Vagina (tissue), 2 donors: Measurements from ENCODE around the gene SS18L1. TPM values are rescaled to one million over a fixed set of nuclear protein-coding genes. Genes with fewer than 3 reads are reported as not detected.

Source experiments
- DNase-seq, 2 donors: peaks; one replicate each; pipeline ENCODE4 v3.0.0-alpha.2; 2017; ENCODE audit errors: extremely low spot score in 2 of 2
- H3K27ac ChIP-seq: fragments of 200-600 bp; sonication (generic); one replicate; pipeline ENCODE4 v1.5.1; 2019
- H3K27me3 ChIP-seq: fragments of 200-600 bp; sonication (generic); one replicate; pipeline ENCODE4 v1.5.1; 2019
- H3K36me3 ChIP-seq, 2 donors: fragments of 200-600 bp; sonication (generic); one replicate each; pipeline ENCODE4 v1.5.1; 2017 to 2019
- H3K4me1 ChIP-seq: fragments of 200-600 bp; sonication (generic); one replicate; pipeline ENCODE4 v1.5.1; 2019
- H3K4me3 ChIP-seq, 2 donors: fragments of 200-600 bp; sonication (generic); 1 replicate in 1 of 2; 2 replicates in 1 of 2; pipeline ENCODE4 v1.5.1; 2016 to 2019
- H3K9me3 ChIP-seq: fragments of 200-600 bp; sonication (generic); one replicate; pipeline ENCODE4 v1.5.1; 2019
- CTCF ChIP-seq, 3 experiments: fragments of 450-650 bp in 2 of 3; fragments of 200-600 bp in 1 of 3; sonication (generic) in 1 of 3; IDR thresholded peaks; one replicate each; pipeline ENCODE4 v1.5.1; 2017 to 2019; ENCODE audit warnings: antibody characterized with exemption in 3 of 3, mild to moderate bottlenecking in 2 of 3, moderate library complexity in 2 of 3
- POLR2A ChIP-seq, 2 donors: fragments of 450-650 bp; IDR thresholded peaks; one replicate each; pipeline ENCODE4 v1.6.1; 2017; ENCODE audit warnings: antibody characterized with exemption in 2 of 2, mild to moderate bottlenecking in 2 of 2, moderate library complexity in 2 of 2
- POLR2AphosphoS5 ChIP-seq, 2 donors: sonication (generic); formaldehyde crosslinking; IDR thresholded peaks; one replicate each; pipeline ENCODE4 v1.9.0; 2017; ENCODE audit warnings: antibody characterized with exemption in 2 of 2, mild to moderate bottlenecking in 2 of 2, low read depth in 1 of 2; ENCODE audit not compliant: insufficient read depth in 1 of 2
- intact Hi-C: fragments of 100-400 bp; cut with DNase I; formaldehyde crosslinking; loops from one replicate; pipeline ENCODE4 v1.15.1; 2023
- total RNA-seq: library from RNA; depleted of rRNA; stranded (reverse); fragments of >200 nt; gene quantifications from one replicate; pipeline ENCODE4 v1.2.3, GENCODE V29; 2016

Gene SS18L1
- total RNA-seq, 1 donor from 2014 or later: 25.3 TPM

DNA sequence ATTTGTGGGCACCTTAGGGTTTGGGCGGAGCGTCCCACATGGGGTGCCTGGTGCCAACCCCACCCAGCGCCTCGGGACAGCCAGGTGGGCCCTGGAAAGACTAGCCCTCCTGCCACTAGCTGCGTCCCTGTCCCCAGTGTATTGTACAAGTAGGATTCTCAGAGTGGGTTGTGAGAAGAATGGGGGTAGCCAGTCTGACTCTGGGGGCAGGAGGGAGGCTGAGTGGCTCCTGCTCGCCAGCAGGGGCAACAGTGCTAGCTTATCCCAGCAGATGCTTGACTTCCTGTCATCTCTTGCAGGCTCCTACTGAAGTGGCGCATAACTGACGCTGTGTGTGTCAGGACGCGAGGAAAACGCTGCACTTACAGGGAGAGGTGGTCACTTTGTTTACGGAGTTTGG lies 9.7 kb upstream of the SS18L1 start:
- H3K27ac ChIP-seq: no peak overlapping the region
- peaks cover 22% of the 10 kb centered on the region for H3K4me1 ChIP-seq
- intact Hi-C loops: no loop called here
- H3K9me3 ChIP-seq: no peaks in the 10 kb centered on the region
- H3K27me3 ChIP-seq: no peaks in the 10 kb centered on the region
- H3K36me3 ChIP-seq: peaks cover 4 to 80% of the 10 kb centered on the region in 2 donors
- no peak overlapping the region for H3K4me3 ChIP-seq
- no peak for DNase-seq
- TF ChIP-seq POLR2A (IDR thresholded peaks at IDR 0.05): no peak
- TF ChIP-seq POLR2AphosphoS5 (IDR thresholded peaks at IDR 0.05; ENCODE audit: insufficient read depth in 1 of 2, low read depth in 1 of 2): no peak

DNA sequence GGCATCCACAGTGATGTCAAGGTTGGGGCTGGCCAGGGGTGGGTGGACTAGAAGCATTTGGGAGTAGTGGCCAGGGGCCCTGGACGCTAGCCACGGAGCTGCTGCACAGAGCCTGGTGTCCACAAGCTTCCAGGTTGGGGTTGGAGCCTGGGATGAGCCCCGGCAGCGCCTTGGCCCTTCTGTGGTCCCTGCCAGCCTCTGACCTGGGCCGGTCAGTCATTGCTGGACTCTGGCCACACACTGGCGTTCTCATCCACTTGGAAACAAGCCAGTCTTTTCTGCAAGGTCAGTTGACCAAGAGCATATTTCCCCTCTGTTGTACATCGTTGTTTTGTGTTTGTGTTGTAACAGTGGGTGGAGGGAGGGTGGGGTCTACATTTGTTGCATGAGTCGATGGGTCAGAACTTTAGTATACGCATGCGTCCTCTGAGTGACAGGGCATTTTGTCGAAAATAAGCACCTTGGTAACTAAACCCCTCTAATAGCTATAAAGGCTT lies 8.8 kb upstream of the SS18L1 start:
- Histone ChIP-seq H3K4me3 (no peak overlapping the region), H3K27ac (no peak overlapping the region), H3K36me3 (peaks cover 3 to 81% of the 10 kb centered on the region in 2 donors), H3K4me1 (peaks cover 22% of the 10 kb centered on the region), H3K9me3 (no peaks in the 10 kb centered on the region), H3K27me3 (no peaks in the 10 kb centered on the region)
- intact Hi-C loops: no loop called here
- no peak for TF ChIP-seq POLR2AphosphoS5 (IDR thresholded peaks at IDR 0.05; ENCODE audit: insufficient read depth in 1 of 2, low read depth in 1 of 2)
- no peak for TF ChIP-seq CTCF (IDR thresholded peaks at IDR 0.05)
- no peak for DNase-seq

DNA sequence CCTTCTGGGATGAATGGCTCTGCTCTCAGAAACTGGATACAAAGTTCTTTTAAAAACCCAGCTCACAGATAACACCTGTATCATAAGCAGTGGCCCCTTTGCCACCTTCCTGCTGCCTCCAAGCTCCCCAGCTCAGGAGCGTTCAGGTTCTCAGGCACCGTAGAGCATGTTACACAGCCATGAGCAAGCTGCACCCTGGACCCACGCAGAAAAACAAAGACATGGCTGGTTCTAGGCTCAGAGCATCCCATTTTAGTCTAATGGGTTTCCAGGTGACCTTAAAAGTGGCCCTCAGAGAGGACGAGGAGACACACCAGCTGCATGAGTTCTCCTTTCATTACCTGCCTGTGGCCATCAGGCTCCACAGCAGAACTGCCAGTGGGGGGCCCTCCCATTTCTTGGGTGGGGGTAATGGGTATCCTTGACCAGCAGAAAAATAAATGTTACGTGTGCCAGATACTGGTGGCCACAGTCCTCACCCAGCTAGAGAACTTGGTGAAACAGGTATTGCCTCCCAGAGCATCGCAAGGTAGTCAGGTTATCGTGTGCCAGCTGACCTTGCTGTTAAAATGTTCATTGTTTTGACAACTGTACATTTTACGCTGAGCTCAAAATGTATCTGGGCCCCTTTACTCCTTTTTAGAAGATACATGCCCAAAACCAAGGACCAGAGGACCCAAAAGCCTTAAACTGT lies 7.8 kb upstream of the SS18L1 start:
- no peak overlapping the region for H3K4me3 ChIP-seq
- TF ChIP-seq POLR2AphosphoS5 (IDR thresholded peaks at IDR 0.05; ENCODE audit: insufficient read depth in 1 of 2, low read depth in 1 of 2): no peak
- DNase-seq: no peak
- H3K4me1 ChIP-seq: peaks cover 27% of the 10 kb centered on the region
- H3K9me3 ChIP-seq: no peaks in the 10 kb centered on the region
- H3K27ac ChIP-seq: no peak overlapping the region
- intact Hi-C loops: no loop called here
- peaks cover 0 to 80% of the 10 kb centered on the region in 2 donors for H3K36me3 ChIP-seq
- H3K27me3 ChIP-seq: no peaks in the 10 kb centered on the region

- intact Hi-C loops: no loop called here
- H3K4me3 ChIP-seq: no peak overlapping the region
- no peaks in the 10 kb centered on the region for H3K9me3 ChIP-seq
- TF ChIP-seq POLR2A (IDR thresholded peaks at IDR 0.05): no peak
- no peak for TF ChIP-seq POLR2AphosphoS5 (IDR thresholded peaks at IDR 0.05; ENCODE audit: insufficient read depth in 1 of 2, low read depth in 1 of 2)
- TF ChIP-seq CTCF (IDR thresholded peaks at IDR 0.05): peak in 2 of 3 experiments; percentile 49 to 51
- no peaks in the 10 kb centered on the region for H3K27me3 ChIP-seq
- H3K27ac ChIP-seq: no peak overlapping the region
- DNase-seq: no peak
- H3K36me3 ChIP-seq: peaks cover 0 to 72% of the 10 kb centered on the region in 2 donors
- H3K4me1 ChIP-seq: peaks cover 35% of the 10 kb centered on the region
These were observed 7.1 kb upstream of the SS18L1 start for GRCh38 chr20:62136283-62137091.

GRCh38 chr20:62137092-62137384 lies 6.5 kb upstream of the SS18L1 start:
- intact Hi-C loops: no loop called here
- no peak for TF ChIP-seq POLR2A (IDR thresholded peaks at IDR 0.05)
- TF ChIP-seq CTCF (IDR thresholded peaks at IDR 0.05): no peak
- TF ChIP-seq POLR2AphosphoS5 (IDR thresholded peaks at IDR 0.05; ENCODE audit: insufficient read depth in 1 of 2, low read depth in 1 of 2): no peak

More at GRCh38 chr20:62137092-62137384, 6.5 kb upstream of the SS18L1 start:
- no peak for DNase-seq
- no peaks in the 10 kb centered on the region for H3K27me3 ChIP-seq
- peaks cover 41% of the 10 kb centered on the region for H3K4me1 ChIP-seq
- no peak overlapping the region for H3K27ac ChIP-seq
- no peak overlapping the region for H3K4me3 ChIP-seq
- no peaks in the 10 kb centered on the region for H3K9me3 ChIP-seq
- peaks cover 0 to 67% of the 10 kb centered on the region in 2 donors for H3K36me3 ChIP-seq
